GM23338 (cell line): ENCODE measurements around the gene SLC16A6. TPM values are rescaled to one million over a fixed set of nuclear protein-coding genes. Genes with fewer than 3 reads are reported as not detected.
A peak's percentile ranks its signal among the peaks of the same experiment; 100 is the strongest.

Experiments
- ATAC-seq: fragments of 200-7000 bp; cut with Tn5 transposase; 3 replicates; pipeline ENCODE4 v1.9.1; 2020
- DNase-seq: peaks from one replicate; pipeline ENCODE4 v3.0.0-alpha.2; 2015; ENCODE audit warnings: low spot score
- H2AFZ ChIP-seq: fragments of 200-600 bp; sonication (generic); 2 replicates; pipeline ENCODE4 v1.8.0; 2016; ENCODE audit warnings: antibody characterized with exemption, mild to moderate bottlenecking, moderate library complexity
- H3F3A ChIP-seq: fragments of 200-600 bp; sonication (generic); replicated peaks from 2 replicates; pipeline ENCODE4 v1.8.0; 2017; ENCODE audit warnings: antibody characterized with exemption, mixed run types, low read depth
- H3K27ac ChIP-seq: fragments of 200-600 bp; sonication (generic); 2 replicates; pipeline ENCODE4 v1.6.1; 2016; ENCODE audit warnings: low read depth
- H3K27me3 ChIP-seq: fragments of 200-600 bp; sonication (generic); 2 replicates; pipeline ENCODE4 v1.8.0; 2016; ENCODE audit warnings: mild to moderate bottlenecking, mixed run types, moderate library complexity; ENCODE audit not compliant: insufficient read depth
- H3K36me3 ChIP-seq: fragments of 200-600 bp; sonication (generic); 2 replicates; pipeline ENCODE4 v1.8.0; 2016; ENCODE audit warnings: mild to moderate bottlenecking; ENCODE audit not compliant: insufficient read depth
- H3K4me1 ChIP-seq: fragments of 200-600 bp; sonication (generic); 2 replicates; pipeline ENCODE4 v1.8.0; 2016; ENCODE audit warnings: mild to moderate bottlenecking, moderate library complexity; ENCODE audit not compliant: insufficient read depth
- H3K4me2 ChIP-seq: fragments of 200-600 bp; sonication (generic); 2 replicates; pipeline ENCODE4 v1.7.1; 2017; ENCODE audit warnings: mixed run types
- H3K4me3 ChIP-seq: fragments of 200-600 bp; sonication (generic); 2 replicates; pipeline ENCODE4 v1.6.1; 2016; ENCODE audit warnings: mixed run types
- H3K79me2 ChIP-seq: fragments of 200-600 bp; sonication (generic); replicated peaks from 2 replicates; pipeline ENCODE4 v1.8.0; 2017; ENCODE audit warnings: mild to moderate bottlenecking; ENCODE audit not compliant: insufficient read depth
- H3K9me2 ChIP-seq: fragments of 200-600 bp; sonication (generic); 2 replicates; pipeline ENCODE4 v1.8.0; 2017; ENCODE audit not compliant: insufficient read depth
- H4K20me1 ChIP-seq: fragments of 200-600 bp; sonication (generic); replicated peaks from 2 replicates; pipeline ENCODE4 v1.8.0; 2017; ENCODE audit warnings: mild to moderate bottlenecking; ENCODE audit not compliant: insufficient read depth
- H3K27ac Mint-ChIP-seq: 2 replicates; pipeline ENCODE4 v1.8.0; 2020; ENCODE audit warnings: inconsistent platforms, mild to moderate bottlenecking, moderate library complexity, mixed read lengths
- H3K27me3 Mint-ChIP-seq: 3 replicates; pipeline ENCODE4 v1.8.0; 2022; ENCODE audit warnings: low read depth, mild to moderate bottlenecking, moderate library complexity, mixed read lengths, inconsistent platforms; ENCODE audit not compliant: insufficient read depth, poor library complexity
- H3K36me3 Mint-ChIP-seq: 3 replicates; pipeline ENCODE4 v1.8.0; 2021; ENCODE audit warnings: low read depth, mild to moderate bottlenecking, inconsistent platforms, moderate library complexity, mixed read lengths
- H3K4me1 Mint-ChIP-seq: 3 replicates; pipeline ENCODE4 v1.8.0; 2020; ENCODE audit warnings: mild to moderate bottlenecking, inconsistent platforms, mixed read lengths
- H3K4me3 Mint-ChIP-seq: 3 replicates; pipeline ENCODE4 v1.8.0; 2021; ENCODE audit warnings: moderate library complexity, mild to moderate bottlenecking, inconsistent platforms, mixed read lengths
- H3K9me3 Mint-ChIP-seq: 3 replicates; pipeline ENCODE4 v1.8.0; 2020; ENCODE audit warnings: moderate library complexity, mild to moderate bottlenecking, inconsistent platforms, mixed read lengths
- CREB1 ChIP-seq: fragments of 250-450 bp; sonication (Bioruptor Pico); IDR thresholded peaks from 2 replicates; pipeline ENCODE4 v1.5.0; 2020; ENCODE audit warnings: low read depth, mild to moderate bottlenecking, moderate library complexity
- CTCF ChIP-seq, 2 experiments: fragments of 200-600 bp in 1 of 2; sonication (generic) in 1 of 2; conservative IDR thresholded peaks; 2 replicates each; pipeline versions ENCODE4 v1.5.1 to v1.6.1; 2016 to 2017; ENCODE audit warnings: antibody characterized with exemption in 2 of 2, low read depth in 2 of 2, mild to moderate bottlenecking in 2 of 2, moderate library complexity in 1 of 2
- EZH2 ChIP-seq: fragments of 200-600 bp; sonication (generic); IDR thresholded peaks from one replicate; pipeline ENCODE4 v1.8.0; 2017; ENCODE audit warnings: antibody characterized with exemption, mild to moderate bottlenecking, low read depth; ENCODE audit not compliant: unreplicated experiment
- EZH2phosphoT487 ChIP-seq: fragments of 200-600 bp; sonication (generic); IDR thresholded peaks from one replicate; pipeline ENCODE4 v1.8.1; 2018; ENCODE audit warnings: antibody characterized with exemption; ENCODE audit not compliant: unreplicated experiment
- JUNB ChIP-seq: IDR thresholded peaks from one replicate; pipeline ENCODE4 v1.6.1; 2016; ENCODE audit warnings: antibody characterized with exemption; ENCODE audit not compliant: unreplicated experiment
- NANOG ChIP-seq: IDR thresholded peaks from 2 replicates; pipeline ENCODE4 v1.6.1; 2016; ENCODE audit warnings: antibody characterized with exemption, borderline replicate concordance
- POLR2AphosphoS5 ChIP-seq: IDR thresholded peaks from 2 replicates; pipeline ENCODE4 v1.6.1; 2016; ENCODE audit warnings: antibody characterized with exemption, low read depth
- STAT1 ChIP-seq: IDR thresholded peaks from one replicate; pipeline ENCODE4 v1.6.1; 2016; ENCODE audit warnings: antibody characterized with exemption; ENCODE audit not compliant: unreplicated experiment
- ZNF114 ChIP-seq: fragments of 250-450 bp; sonication (Bioruptor Pico); IDR thresholded peaks from 2 replicates; pipeline ENCODE4 v1.5.0; 2020; ENCODE audit warnings: mild to moderate bottlenecking, moderate library complexity
- ZNF331 ChIP-seq: fragments of 250-450 bp; sonication (Bioruptor Pico); IDR thresholded peaks from 2 replicates; pipeline ENCODE4 v1.5.0; 2020; ENCODE audit warnings: low read depth, mild to moderate bottlenecking, moderate library complexity
- polyA plus RNA-seq: library from polyadenylated mRNA; unstranded; fragments of >200 nt; fragmentation: Nextera tagmentation; extraction: Ambion mirVana; gene quantifications from 2 replicates; pipeline ENCODE4 v1.2.1, GENCODE V29; 2016
- total RNA-seq: library from RNA; depleted of rRNA; stranded (reverse); fragments of >200 nt; shearing (Covaris generic); gene quantifications from 2 replicates; pipeline ENCODE4 v1.2.3, GENCODE V29; 2014
- TF ChIP-seq, protein P1 (sequence below): IDR thresholded peaks from one replicate; pipeline ENCODE4 v1.6.1; 2018; ENCODE audit warnings: antibody characterized with exemption; ENCODE audit not compliant: unreplicated experiment
- TF ChIP-seq, protein P2 (sequence below): fragments of 250-450 bp; sonication (Bioruptor Pico); IDR thresholded peaks from 2 replicates; pipeline ENCODE4 v1.5.0; 2020; ENCODE audit warnings: mild to moderate bottlenecking, moderate library complexity
- TF ChIP-seq, protein P3 (sequence below): IDR thresholded peaks from 2 replicates; pipeline ENCODE4 v1.6.1; 2016; ENCODE audit warnings: antibody characterized with exemption

Gene SLC16A6
- total and polyA plus RNA-seq, 2 experiments from 2014 or later = not detected

DNA sequence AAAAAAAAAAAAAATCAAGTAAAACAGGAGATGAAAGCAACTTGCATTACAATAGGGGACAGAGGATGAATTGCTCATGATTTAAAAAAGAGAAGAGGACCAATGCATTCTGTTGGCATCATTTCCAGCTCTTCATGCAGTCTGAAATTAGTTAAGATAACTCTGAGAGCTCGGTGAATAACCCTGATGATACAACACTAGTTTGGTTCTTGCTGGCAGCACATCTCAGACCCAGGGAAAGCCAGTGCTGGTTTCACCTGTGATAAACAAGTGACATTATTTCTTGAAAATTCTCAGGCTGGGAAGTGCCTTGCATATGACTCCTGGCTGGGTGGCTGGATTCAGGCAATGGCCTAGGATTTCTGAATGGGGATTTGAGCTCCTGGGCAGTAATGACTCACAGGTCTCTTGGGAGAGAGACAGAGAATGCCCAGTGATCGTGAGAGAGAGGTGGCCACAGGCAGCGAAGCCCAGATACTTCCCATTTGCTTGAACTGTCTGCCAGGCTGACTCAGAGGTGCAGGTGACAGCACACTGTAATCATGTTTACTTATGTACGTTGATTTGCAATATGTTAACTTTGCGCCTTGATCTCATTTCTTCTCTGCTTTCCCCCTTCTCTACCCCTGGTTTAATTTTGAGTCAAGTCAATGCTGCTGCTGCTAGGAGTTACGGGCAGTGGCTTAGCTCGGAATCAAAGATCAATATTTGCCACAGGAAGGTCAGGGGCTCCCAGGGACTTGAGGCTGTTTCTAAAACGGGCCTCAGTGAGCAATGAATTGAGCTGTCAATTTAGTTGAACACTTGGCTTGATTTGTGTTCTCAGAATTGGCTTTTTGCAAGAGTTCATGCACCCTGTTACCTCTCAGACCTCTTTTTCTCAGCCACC is 27.4 kb upstream of the SLC16A6 start:
- Histone ChIP-seq H3K9me2 (no peaks in the 10 kb centered on the region), H3K79me2 (no peaks in the 10 kb centered on the region), H3K27me3 (no peaks in the 10 kb centered on the region), H3K4me1 (peaks cover 8% of the 10 kb centered on the region), H3F3A (no peaks in the 10 kb centered on the region), H3K4me3 (no peak overlapping the region), H3K36me3 (no peaks in the 10 kb centered on the region), H4K20me1 (no peaks in the 10 kb centered on the region), H2AFZ (no peak overlapping the region), H3K4me2 (0 out of 2 replicates have a peak overlapping the region, but pooled peaks have one; percentile 38), H3K27ac (no peak overlapping the region)
- Mint-ChIP-seq H3K9me3 (no peaks in the 10 kb centered on the region), H3K36me3 (peaks cover 7% of the 10 kb centered on the region; the same call in 1 of the 3 replicates), H3K27ac (peak overlapping the region; percentile 77), H3K4me1 (peaks cover 31% of the 10 kb centered on the region), H3K4me3 (no peak overlapping the region), H3K27me3 (peaks cover 5% of the 10 kb centered on the region)
- ATAC-seq (no peak), DNase-seq (no peak)
- no peak for TF ChIP-seq STAT1
- no peak for TF ChIP-seq ZNF331 (CRISPR knock-in tag)
- no peak for TF ChIP-seq ZNF114 (CRISPR knock-in tag)
- no peak for TF ChIP-seq CREB1 (CRISPR knock-in tag)
- TF ChIP-seq EZH2 = no peak
- TF ChIP-seq, protein P1, sequence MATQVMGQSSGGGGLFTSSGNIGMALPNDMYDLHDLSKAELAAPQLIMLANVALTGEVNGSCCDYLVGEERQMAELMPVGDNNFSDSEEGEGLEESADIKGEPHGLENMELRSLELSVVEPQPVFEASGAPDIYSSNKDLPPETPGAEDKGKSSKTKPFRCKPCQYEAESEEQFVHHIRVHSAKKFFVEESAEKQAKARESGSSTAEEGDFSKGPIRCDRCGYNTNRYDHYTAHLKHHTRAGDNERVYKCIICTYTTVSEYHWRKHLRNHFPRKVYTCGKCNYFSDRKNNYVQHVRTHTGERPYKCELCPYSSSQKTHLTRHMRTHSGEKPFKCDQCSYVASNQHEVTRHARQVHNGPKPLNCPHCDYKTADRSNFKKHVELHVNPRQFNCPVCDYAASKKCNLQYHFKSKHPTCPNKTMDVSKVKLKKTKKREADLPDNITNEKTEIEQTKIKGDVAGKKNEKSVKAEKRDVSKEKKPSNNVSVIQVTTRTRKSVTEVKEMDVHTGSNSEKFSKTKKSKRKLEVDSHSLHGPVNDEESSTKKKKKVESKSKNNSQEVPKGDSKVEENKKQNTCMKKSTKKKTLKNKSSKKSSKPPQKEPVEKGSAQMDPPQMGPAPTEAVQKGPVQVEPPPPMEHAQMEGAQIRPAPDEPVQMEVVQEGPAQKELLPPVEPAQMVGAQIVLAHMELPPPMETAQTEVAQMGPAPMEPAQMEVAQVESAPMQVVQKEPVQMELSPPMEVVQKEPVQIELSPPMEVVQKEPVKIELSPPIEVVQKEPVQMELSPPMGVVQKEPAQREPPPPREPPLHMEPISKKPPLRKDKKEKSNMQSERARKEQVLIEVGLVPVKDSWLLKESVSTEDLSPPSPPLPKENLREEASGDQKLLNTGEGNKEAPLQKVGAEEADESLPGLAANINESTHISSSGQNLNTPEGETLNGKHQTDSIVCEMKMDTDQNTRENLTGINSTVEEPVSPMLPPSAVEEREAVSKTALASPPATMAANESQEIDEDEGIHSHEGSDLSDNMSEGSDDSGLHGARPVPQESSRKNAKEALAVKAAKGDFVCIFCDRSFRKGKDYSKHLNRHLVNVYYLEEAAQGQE = no peak
- TF ChIP-seq, protein P2, sequence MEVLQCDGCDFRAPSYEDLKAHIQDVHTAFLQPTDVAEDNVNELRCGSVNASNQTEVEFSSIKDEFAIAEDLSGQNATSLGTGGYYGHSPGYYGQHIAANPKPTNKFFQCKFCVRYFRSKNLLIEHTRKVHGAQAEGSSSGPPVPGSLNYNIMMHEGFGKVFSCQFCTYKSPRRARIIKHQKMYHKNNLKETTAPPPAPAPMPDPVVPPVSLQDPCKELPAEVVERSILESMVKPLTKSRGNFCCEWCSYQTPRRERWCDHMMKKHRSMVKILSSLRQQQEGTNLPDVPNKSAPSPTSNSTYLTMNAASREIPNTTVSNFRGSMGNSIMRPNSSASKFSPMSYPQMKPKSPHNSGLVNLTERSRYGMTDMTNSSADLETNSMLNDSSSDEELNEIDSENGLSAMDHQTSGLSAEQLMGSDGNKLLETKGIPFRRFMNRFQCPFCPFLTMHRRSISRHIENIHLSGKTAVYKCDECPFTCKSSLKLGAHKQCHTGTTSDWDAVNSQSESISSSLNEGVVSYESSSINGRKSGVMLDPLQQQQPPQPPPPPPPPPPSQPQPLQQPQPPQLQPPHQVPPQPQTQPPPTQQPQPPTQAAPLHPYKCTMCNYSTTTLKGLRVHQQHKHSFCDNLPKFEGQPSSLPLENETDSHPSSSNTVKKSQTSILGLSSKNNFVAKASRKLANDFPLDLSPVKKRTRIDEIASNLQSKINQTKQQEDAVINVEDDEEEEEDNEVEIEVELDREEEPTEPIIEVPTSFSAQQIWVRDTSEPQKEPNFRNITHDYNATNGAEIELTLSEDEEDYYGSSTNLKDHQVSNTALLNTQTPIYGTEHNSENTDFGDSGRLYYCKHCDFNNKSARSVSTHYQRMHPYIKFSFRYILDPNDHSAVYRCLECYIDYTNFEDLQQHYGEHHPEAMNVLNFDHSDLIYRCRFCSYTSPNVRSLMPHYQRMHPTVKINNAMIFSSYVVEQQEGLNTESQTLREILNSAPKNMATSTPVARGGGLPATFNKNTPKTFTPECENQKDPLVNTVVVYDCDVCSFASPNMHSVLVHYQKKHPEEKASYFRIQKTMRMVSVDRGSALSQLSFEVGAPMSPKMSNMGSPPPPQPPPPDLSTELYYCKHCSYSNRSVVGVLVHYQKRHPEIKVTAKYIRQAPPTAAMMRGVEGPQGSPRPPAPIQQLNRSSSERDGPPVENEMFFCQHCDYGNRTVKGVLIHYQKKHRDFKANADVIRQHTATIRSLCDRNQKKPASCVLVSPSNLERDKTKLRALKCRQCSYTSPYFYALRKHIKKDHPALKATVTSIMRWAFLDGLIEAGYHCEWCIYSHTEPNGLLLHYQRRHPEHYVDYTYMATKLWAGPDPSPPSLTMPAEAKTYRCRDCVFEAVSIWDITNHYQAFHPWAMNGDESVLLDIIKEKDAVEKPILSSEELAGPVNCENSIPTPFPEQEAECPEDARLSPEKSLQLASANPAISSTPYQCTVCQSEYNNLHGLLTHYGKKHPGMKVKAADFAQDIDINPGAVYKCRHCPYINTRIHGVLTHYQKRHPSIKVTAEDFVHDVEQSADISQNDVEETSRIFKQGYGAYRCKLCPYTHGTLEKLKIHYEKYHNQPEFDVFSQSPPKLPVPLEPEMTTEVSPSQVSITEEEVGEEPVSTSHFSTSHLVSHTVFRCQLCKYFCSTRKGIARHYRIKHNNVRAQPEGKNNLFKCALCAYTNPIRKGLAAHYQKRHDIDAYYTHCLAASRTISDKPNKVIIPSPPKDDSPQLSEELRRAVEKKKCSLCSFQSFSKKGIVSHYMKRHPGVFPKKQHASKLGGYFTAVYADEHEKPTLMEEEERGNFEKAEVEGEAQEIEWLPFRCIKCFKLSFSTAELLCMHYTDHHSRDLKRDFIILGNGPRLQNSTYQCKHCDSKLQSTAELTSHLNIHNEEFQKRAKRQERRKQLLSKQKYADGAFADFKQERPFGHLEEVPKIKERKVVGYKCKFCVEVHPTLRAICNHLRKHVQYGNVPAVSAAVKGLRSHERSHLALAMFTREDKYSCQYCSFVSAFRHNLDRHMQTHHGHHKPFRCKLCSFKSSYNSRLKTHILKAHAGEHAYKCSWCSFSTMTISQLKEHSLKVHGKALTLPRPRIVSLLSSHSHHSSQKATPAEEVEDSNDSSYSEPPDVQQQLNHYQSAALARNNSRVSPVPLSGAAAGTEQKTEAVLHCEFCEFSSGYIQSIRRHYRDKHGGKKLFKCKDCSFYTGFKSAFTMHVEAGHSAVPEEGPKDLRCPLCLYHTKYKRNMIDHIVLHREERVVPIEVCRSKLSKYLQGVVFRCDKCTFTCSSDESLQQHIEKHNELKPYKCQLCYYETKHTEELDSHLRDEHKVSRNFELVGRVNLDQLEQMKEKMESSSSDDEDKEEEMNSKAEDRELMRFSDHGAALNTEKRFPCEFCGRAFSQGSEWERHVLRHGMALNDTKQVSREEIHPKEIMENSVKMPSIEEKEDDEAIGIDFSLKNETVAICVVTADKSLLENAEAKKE (CRISPR knock-in tag) = no peak
- TF ChIP-seq POLR2AphosphoS5 = no peak
- no peak for TF ChIP-seq CTCF (conservative IDR thresholded peaks at IDR 0.05; ENCODE audit: low read depth in 2 of 2)
- TF ChIP-seq, protein P3, sequence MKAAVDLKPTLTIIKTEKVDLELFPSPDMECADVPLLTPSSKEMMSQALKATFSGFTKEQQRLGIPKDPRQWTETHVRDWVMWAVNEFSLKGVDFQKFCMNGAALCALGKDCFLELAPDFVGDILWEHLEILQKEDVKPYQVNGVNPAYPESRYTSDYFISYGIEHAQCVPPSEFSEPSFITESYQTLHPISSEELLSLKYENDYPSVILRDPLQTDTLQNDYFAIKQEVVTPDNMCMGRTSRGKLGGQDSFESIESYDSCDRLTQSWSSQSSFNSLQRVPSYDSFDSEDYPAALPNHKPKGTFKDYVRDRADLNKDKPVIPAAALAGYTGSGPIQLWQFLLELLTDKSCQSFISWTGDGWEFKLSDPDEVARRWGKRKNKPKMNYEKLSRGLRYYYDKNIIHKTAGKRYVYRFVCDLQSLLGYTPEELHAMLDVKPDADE = no peak
- no peak for TF ChIP-seq JUNB
- no peak for TF ChIP-seq EZH2phosphoT487
- TF ChIP-seq NANOG = no peak
